GM12878 (cell line): ENCODE results near the gene TNFSF9. TPM values are rescaled to one million over a fixed set of nuclear protein-coding genes. Genes with fewer than 3 reads are reported as not detected.

Experiments used
- BHLHE40 ChIP-seq, 2 experiments: fragments of 450-650 bp in 1 of 2; IDR thresholded peaks; 2 replicates each; pipeline ENCODE4 v1.6.1; 2011 to 2017; ENCODE audit warnings: low read depth in 2 of 2, borderline replicate concordance in 1 of 2, improper control_type of control experiment in 1 of 2, low read length in 1 of 2, mild to moderate bottlenecking in 1 of 2
- ESRRA ChIP-seq: IDR thresholded peaks from 2 replicates; pipeline ENCODE4 v1.6.1; 2012; ENCODE audit warnings: mild to moderate bottlenecking, low read length, improper control_type of control experiment
- EZH2 ChIP-seq: IDR thresholded peaks from 2 replicates; pipeline ENCODE4 v1.6.1; 2012; ENCODE audit warnings: low read depth, mild to moderate bottlenecking, control low read depth, inconsistent platforms, low read length, borderline replicate concordance; ENCODE audit not compliant: control insufficient read depth
- HSF1 ChIP-seq: fragments of 150-350 bp; IDR thresholded peaks from 2 replicates; pipeline ENCODE4 v1.6.1; 2014; ENCODE audit warnings: mild to moderate bottlenecking, low read depth, low read length
- JUNB ChIP-seq: IDR thresholded peaks from 2 replicates; pipeline ENCODE4 v1.6.1; 2016; ENCODE audit warnings: antibody characterized with exemption, mild to moderate bottlenecking
- MEF2B ChIP-seq: fragments of 450-650 bp; IDR thresholded peaks from 2 replicates; pipeline ENCODE4 v1.6.1; 2018; ENCODE audit warnings: mild to moderate bottlenecking, moderate library complexity; ENCODE audit not compliant: partially characterized antibody, poor library complexity, severe bottlenecking
- MTA2 ChIP-seq: fragments of 450-650 bp; IDR thresholded peaks from 2 replicates; pipeline ENCODE4 v1.6.1; 2016; ENCODE audit warnings: low read depth, mild to moderate bottlenecking, moderate library complexity
- NBN ChIP-seq: fragments of 450-650 bp; IDR thresholded peaks from 2 replicates; pipeline ENCODE4 v1.6.1; 2016
- NFIC ChIP-seq: IDR thresholded peaks from 2 replicates; pipeline ENCODE4 v1.6.1; 2012; ENCODE audit warnings: low read depth, mild to moderate bottlenecking, inconsistent platforms, low read length, moderate library complexity
- NR2C2 ChIP-seq: IDR thresholded peaks from 2 replicates; pipeline ENCODE4 v1.6.1; 2011; ENCODE audit warnings: borderline replicate concordance, low read depth; ENCODE audit not compliant: control insufficient read depth, insufficient read length
- PKNOX1 ChIP-seq: fragments of 450-650 bp; IDR thresholded peaks from 2 replicates; pipeline ENCODE4 v1.6.1; 2016; ENCODE audit warnings: mild to moderate bottlenecking
- RAD51 ChIP-seq: fragments of 450-650 bp; IDR thresholded peaks from 2 replicates; pipeline ENCODE4 v1.6.1; 2016; ENCODE audit warnings: moderate library complexity, mild to moderate bottlenecking, inconsistent platforms
- SRF ChIP-seq, 2 experiments: IDR thresholded peaks; 2 replicates each; pipeline ENCODE4 v1.6.1; 2011; ENCODE audit warnings: low read depth in 2 of 2, low read length in 2 of 2, mild to moderate bottlenecking in 1 of 2, moderate library complexity in 1 of 2
- TCF3 ChIP-seq: IDR thresholded peaks from 2 replicates; pipeline ENCODE4 v1.6.1; 2012; ENCODE audit warnings: low read depth, mild to moderate bottlenecking, low read length, borderline replicate concordance; ENCODE audit not compliant: insufficient read depth
- TCF7 ChIP-seq: IDR thresholded peaks from 2 replicates; pipeline ENCODE4 v1.6.1; 2014; ENCODE audit warnings: antibody characterized with exemption, borderline replicate concordance
- USF1 ChIP-seq: IDR thresholded peaks from 2 replicates; pipeline ENCODE4 v1.6.1; 2011; ENCODE audit warnings: borderline replicate concordance, low read depth, mild to moderate bottlenecking, moderate library complexity, mixed read lengths, low read length; ENCODE audit not compliant: insufficient read depth; ENCODE audit errors: extremely low read length
- ZSCAN29 ChIP-seq: fragments of 450-650 bp; IDR thresholded peaks from 2 replicates; pipeline ENCODE4 v1.6.1; 2017; ENCODE audit warnings: mild to moderate bottlenecking, moderate library complexity
- ZZZ3 ChIP-seq: IDR thresholded peaks from 2 replicates; pipeline ENCODE4 v1.6.1; 2011; ENCODE audit warnings: low read depth; ENCODE audit not compliant: control insufficient read depth, insufficient read length
- polyA plus RNA-seq, 11 experiments: library from polyadenylated mRNA; depleted of rRNA in 4 of 11; unstranded in 6 of 11; stranded (reverse) in 5 of 11; fragments of >200 nt; fragmentation: Nextera tagmentation in 4 of 11; fragmentation: Illumina TruSeq in 1 of 11; extraction: Ambion mirVana in 4 of 11; extraction: Trizol in 1 of 11; gene quantifications; 1 replicate in 1 of 11; 2 replicates in 10 of 11; pipeline versions ENCODE4 v1.2.1 to v1.2.3, GENCODE V29; 2011 to 2016; ENCODE audit warnings: inconsistent platforms in 2 of 11, missing spikeins in 2 of 11, low read depth in 1 of 11
- total RNA-seq, 4 experiments: library from RNA; depleted of rRNA in 3 of 4; stranded (reverse); fragments of >200 nt in 3 of 4; fragmentation: Illumina TruSeq in 1 of 4; extraction: Trizol in 1 of 4; gene quantifications; 2 replicates each; pipeline versions ENCODE4 v1.2.1 to v1.2.3, GENCODE V29; 2013 to 2021
- TF ChIP-seq, protein P1 (sequence below): IDR thresholded peaks from 2 replicates; pipeline ENCODE4 v1.6.1; 2011; ENCODE audit warnings: mild to moderate bottlenecking, low read depth, low read length, moderate library complexity; ENCODE audit not compliant: insufficient replicate concordance
- TF ChIP-seq, protein P2 (sequence below): fragments of 450-650 bp; IDR thresholded peaks from 2 replicates; pipeline ENCODE4 v1.6.1; 2016; ENCODE audit warnings: mild to moderate bottlenecking, moderate library complexity, borderline replicate concordance

Gene TNFSF9
- total and polyA plus RNA-seq, 10 of the 15 experiments (the other 5 are each of a cell fraction or from before 2014, with no cell fraction given), result 6.2 to 75.3 (median 22.1) TPM

GRCh38 chr19:6530386-6531162 lies at the start of gene TNFSF9 (continued):
- peak; percentile 45; the same call in 1 of the 2 replicates for TF ChIP-seq MTA2
- no peak for TF ChIP-seq ESRRA
- no peak for TF ChIP-seq NR2C2
- peak; percentile 75; the same call in 1 of the 2 replicates for TF ChIP-seq ZSCAN29
- TF ChIP-seq, protein P1, sequence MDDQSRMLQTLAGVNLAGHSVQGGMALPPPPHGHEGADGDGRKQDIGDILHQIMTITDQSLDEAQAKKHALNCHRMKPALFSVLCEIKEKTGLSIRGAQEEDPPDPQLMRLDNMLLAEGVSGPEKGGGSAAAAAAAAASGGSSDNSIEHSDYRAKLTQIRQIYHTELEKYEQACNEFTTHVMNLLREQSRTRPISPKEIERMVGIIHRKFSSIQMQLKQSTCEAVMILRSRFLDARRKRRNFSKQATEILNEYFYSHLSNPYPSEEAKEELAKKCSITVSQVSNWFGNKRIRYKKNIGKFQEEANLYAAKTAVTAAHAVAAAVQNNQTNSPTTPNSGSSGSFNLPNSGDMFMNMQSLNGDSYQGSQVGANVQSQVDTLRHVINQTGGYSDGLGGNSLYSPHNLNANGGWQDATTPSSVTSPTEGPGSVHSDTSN, result peak; percentile 9
- TF ChIP-seq HSF1, result no peak
- no peak for TF ChIP-seq ZZZ3
- peak in 1 of 2 experiments; percentile 78; a peak in 3 of 4 replicates for TF ChIP-seq BHLHE40 (IDR thresholded peaks at IDR 0.05; ENCODE audit: borderline replicate concordance in 1 of 2, low read depth in 2 of 2, low read length in 1 of 2)
- TF ChIP-seq MEF2B, result no peak
- TF ChIP-seq, protein P2, sequence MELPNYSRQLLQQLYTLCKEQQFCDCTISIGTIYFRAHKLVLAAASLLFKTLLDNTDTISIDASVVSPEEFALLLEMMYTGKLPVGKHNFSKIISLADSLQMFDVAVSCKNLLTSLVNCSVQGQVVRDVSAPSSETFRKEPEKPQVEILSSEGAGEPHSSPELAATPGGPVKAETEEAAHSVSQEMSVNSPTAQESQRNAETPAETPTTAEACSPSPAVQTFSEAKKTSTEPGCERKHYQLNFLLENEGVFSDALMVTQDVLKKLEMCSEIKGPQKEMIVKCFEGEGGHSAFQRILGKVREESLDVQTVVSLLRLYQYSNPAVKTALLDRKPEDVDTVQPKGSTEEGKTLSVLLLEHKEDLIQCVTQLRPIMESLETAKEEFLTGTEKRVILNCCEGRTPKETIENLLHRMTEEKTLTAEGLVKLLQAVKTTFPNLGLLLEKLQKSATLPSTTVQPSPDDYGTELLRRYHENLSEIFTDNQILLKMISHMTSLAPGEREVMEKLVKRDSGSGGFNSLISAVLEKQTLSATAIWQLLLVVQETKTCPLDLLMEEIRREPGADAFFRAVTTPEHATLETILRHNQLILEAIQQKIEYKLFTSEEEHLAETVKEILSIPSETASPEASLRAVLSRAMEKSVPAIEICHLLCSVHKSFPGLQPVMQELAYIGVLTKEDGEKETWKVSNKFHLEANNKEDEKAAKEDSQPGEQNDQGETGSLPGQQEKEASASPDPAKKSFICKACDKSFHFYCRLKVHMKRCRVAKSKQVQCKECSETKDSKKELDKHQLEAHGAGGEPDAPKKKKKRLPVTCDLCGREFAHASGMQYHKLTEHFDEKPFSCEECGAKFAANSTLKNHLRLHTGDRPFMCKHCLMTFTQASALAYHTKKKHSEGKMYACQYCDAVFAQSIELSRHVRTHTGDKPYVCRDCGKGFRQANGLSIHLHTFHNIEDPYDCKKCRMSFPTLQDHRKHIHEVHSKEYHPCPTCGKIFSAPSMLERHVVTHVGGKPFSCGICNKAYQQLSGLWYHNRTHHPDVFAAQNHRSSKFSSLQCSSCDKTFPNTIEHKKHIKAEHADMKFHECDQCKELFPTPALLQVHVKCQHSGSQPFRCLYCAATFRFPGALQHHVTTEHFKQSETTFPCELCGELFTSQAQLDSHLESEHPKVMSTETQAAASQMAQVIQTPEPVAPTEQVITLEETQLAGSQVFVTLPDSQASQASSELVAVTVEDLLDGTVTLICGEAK, result peak; percentile 34; the same call in 1 of the 2 replicates
- TF ChIP-seq SRF (IDR thresholded peaks at IDR 0.05; ENCODE audit: low read depth in 2 of 2, low read length in 2 of 2), result 0 out of 4 replicates have a peak, but pooled peaks of 1 of the 2 experiments have one; percentile 35
- no peak for TF ChIP-seq TCF7
- TF ChIP-seq TCF3, result peak; percentile 97
- TF ChIP-seq NFIC, result no peak
- TF ChIP-seq PKNOX1, result 0 out of 2 replicates have a peak, but pooled peaks have one; percentile 29
- peak; percentile 94 for TF ChIP-seq NBN
- TF ChIP-seq RAD51, result peak; percentile 75
- TF ChIP-seq USF1, result no peak
- no peak for TF ChIP-seq EZH2
- TF ChIP-seq JUNB, result no peak
